ENCODE data around the gene SP9.

The SP9 gene

GRCh38 chr2:174336501-174337336 is 2.0 kb downstream of the SP9 start:
- peak overlapping the region; percentile 3 for H3K4me3 ChIP-seq (ENCODE audit: low read depth, low read length)
- in situ Hi-C loops (cut with HindIII; ENCODE audit: low sequenced_read_pairs), result loop anchor here (25.0 kb wide), 1 partner anchor 924 kb away; no protein-coding TSS in a partner anchor
- no peak for DNase-seq (ENCODE audit: low read depth)

GRCh38 chr2:174337337-174338146 is 2.8 kb downstream of the SP9 start:
- TF ChIP-seq CTCF (IDR thresholded peaks at IDR 0.05; ENCODE audit: low read depth, low read length, missing control alignments), result no peak
- in situ Hi-C loops (cut with HindIII; ENCODE audit: low sequenced_read_pairs), result loop anchor here (25.0 kb wide), 1 partner anchor 925 kb away; no protein-coding TSS in a partner anchor
- H3K4me3 ChIP-seq (ENCODE audit: low read depth, low read length), result no peak overlapping the region
- no peak for DNase-seq (ENCODE audit: low read depth)

More at GRCh38 chr2:174336501-174337336, 2.0 kb downstream of the SP9 start:
- no peak for TF ChIP-seq CTCF (IDR thresholded peaks at IDR 0.05; ENCODE audit: low read depth, low read length, missing control alignments)

- in situ Hi-C loops (cut with HindIII; ENCODE audit: low sequenced_read_pairs), result loop anchor here (25.0 kb wide), 1 partner anchor 926 kb away; no protein-coding TSS in a partner anchor
- no peak overlapping the region for H3K4me3 ChIP-seq (ENCODE audit: low read depth, low read length)
- DNase-seq (ENCODE audit: low read depth), result no peak
- TF ChIP-seq CTCF (IDR thresholded peaks at IDR 0.05; ENCODE audit: low read depth, low read length, missing control alignments), result no peak
These were observed 3.4 kb downstream of the SP9 start for GRCh38 chr2:174338147-174338605.

DNA sequence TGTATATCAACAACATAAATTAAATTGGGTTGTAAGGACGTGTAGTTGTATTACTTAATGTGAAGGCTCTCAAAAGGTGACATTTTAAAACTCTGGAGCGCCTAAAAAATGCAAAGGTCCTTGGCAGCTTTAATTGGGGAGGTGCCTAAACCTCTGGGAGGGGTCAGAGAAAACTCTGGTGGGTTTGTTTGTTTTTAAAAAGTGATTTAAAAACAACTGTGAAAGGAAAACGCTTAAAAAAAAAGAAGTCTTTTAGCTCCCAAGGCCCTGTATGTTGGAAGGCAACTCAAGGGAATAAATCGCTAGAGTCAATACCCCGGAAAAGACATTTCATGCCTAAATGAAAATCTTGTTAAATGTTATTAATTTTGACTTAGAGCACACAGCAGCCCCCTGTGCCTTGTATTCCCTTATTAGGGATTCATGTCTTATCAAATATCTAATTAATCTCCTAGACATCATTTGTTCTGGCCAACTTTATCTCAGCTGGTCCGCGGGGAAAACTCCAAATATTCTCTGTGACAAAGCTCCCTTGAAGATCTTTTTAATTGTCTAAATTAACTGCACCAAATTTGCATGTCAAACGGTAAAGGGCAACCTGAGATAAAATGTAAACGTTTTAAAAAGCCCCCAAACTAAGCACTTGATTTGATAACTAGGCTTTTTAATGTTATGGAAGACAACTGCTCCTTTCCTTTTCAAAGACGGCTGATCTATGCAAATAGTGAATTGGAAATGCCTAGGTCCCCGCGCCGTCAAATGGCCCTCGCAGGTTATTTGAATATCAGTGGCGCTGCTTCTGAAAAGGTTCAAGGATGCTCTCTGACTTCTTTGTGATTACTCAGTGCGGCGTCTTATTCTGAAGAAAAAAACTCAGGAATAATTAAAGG is 4.2 kb downstream of the SP9 start:
- DNase-seq (ENCODE audit: low read depth), result no peak
- in situ Hi-C loops (cut with HindIII; ENCODE audit: low sequenced_read_pairs), result loop anchor here (25.0 kb wide), 1 partner anchor 927 kb away; no protein-coding TSS in a partner anchor
- TF ChIP-seq CTCF (IDR thresholded peaks at IDR 0.05; ENCODE audit: low read depth, low read length, missing control alignments), result no peak
- no peak overlapping the region for H3K4me3 ChIP-seq (ENCODE audit: low read depth, low read length)

GRCh38 chr2:174339561-174340399 is 5.0 kb downstream of the SP9 start:
- DNase-seq (ENCODE audit: low read depth), result no peak
- in situ Hi-C loops (cut with HindIII; ENCODE audit: low sequenced_read_pairs), result loop anchor here (25.0 kb wide), 1 partner anchor 927 kb away; no protein-coding TSS in a partner anchor
- TF ChIP-seq CTCF (IDR thresholded peaks at IDR 0.05; ENCODE audit: low read depth, low read length, missing control alignments), result no peak
- no peak overlapping the region for H3K4me3 ChIP-seq (ENCODE audit: low read depth, low read length)

Data from astrocyte of the cerebellum (primary cell).